ENCODE results near the gene SMC4. TPM values are rescaled to one million over a fixed set of nuclear protein-coding genes. Genes with fewer than 3 reads are reported as not detected.

Gene SMC4
- total RNA-seq, 1 donor: 130 TPM

DNA sequence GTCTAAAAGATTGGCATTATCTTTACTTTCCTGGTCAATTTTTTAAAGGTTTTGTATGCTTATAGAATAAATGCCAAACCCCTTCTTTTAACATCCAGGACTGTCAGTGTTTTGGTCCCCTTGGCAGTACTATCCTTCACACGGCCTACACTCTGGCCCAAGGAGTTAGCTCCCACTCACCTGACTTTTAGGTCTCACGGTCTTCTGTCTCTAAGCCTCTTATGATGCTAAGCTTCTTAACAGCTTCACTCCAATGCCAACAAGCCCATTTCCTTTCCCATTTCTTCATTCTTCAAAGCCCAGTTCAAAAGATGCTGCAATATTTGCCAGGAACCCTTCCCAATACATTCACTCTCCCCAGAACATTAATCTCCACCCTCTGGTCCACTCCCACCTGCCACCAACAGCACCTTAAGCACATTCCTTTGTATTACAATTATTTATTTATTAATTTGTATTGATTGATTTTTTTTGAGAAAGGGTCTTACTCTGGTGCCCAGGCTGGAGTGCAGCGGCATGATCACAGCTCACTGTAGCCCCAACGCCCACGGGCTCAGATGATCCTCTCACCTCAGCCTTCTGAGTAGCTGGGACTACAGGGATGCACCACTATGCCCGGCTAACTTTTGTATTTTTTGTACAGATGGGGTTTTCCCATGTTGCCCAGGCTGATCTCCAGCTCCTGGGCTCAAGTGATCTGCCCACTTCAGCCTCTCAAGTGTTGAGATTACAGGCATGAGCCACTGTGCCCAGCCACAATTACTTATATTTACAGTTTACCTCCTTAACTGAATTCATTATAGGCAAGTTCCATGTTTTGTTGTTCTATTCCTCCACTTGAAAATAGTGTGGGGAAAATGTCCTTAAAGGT lies 28.2 kb upstream of the SMC4 start:
- TF ChIP-seq, protein P1, sequence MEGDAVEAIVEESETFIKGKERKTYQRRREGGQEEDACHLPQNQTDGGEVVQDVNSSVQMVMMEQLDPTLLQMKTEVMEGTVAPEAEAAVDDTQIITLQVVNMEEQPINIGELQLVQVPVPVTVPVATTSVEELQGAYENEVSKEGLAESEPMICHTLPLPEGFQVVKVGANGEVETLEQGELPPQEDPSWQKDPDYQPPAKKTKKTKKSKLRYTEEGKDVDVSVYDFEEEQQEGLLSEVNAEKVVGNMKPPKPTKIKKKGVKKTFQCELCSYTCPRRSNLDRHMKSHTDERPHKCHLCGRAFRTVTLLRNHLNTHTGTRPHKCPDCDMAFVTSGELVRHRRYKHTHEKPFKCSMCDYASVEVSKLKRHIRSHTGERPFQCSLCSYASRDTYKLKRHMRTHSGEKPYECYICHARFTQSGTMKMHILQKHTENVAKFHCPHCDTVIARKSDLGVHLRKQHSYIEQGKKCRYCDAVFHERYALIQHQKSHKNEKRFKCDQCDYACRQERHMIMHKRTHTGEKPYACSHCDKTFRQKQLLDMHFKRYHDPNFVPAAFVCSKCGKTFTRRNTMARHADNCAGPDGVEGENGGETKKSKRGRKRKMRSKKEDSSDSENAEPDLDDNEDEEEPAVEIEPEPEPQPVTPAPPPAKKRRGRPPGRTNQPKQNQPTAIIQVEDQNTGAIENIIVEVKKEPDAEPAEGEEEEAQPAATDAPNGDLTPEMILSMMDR (IDR thresholded peaks at IDR 0.05; ENCODE audit: insufficient read depth, low read length): no peak
- H3K4me3 ChIP-seq (ENCODE audit: low read depth, low read length): no peak overlapping the region
- no peak for DNase-seq (ENCODE audit: low read depth)

GRCh38 chr3:160372780-160373179 lies 26.7 kb upstream of the SMC4 start:
- TF ChIP-seq, protein P1 (IDR thresholded peaks at IDR 0.05; ENCODE audit: insufficient read depth, low read length): no peak
- no peak overlapping the region for H3K4me3 ChIP-seq (ENCODE audit: low read depth, low read length)
- DNase-seq (ENCODE audit: low read depth): peak; percentile 59

DNA sequence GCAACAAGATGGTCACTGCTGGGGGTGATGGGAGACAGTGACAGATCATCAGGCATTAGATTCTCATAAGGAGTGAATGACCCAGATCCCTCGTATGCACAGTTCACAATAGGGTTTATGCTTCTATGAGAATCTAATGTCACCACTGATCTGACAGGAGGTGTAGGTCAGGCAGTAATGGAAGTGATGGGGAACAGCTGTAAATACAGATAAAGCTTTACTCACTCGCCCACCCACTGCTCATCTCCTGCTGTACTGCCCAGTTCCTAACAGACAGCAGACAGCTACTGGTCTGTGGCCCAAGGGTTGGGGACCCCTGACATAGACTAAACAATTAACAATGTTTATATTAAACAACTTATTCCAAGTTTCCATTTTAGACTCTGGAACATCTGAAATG lies 25.8 kb upstream of the SMC4 start:
- no peak overlapping the region for H3K4me3 ChIP-seq (ENCODE audit: low read depth, low read length)
- no peak for DNase-seq (ENCODE audit: low read depth)
- TF ChIP-seq, protein P1 (IDR thresholded peaks at IDR 0.05; ENCODE audit: insufficient read depth, low read length): no peak

- H3K4me3 ChIP-seq (ENCODE audit: low read depth, low read length): no peak overlapping the region
- DNase-seq (ENCODE audit: low read depth): no peak
- TF ChIP-seq, protein P1 (IDR thresholded peaks at IDR 0.05; ENCODE audit: insufficient read depth, low read length): no peak
Observed at GRCh38 chr3:160374472-160374871, 25.0 kb upstream of the SMC4 start.

DNA sequence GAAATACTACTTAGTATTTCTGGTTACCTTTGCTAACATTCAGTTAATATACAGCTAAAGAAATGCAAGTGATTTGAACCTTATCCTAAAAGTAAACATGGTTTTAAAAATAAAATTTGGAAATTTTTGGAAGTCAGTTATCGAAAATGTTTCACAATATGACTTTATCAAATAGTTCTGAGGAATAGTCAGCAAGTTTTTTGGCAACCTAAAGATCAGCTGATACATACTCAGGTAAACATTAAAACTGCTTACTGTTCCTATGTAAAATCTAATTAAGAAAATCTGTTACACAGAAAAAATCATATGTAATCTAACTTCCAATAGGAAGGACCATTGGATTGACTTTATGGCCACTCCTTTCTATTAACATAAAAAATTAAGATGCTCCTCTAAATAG lies 24.5 kb upstream of the SMC4 start:
- peak; percentile 49 for DNase-seq (ENCODE audit: low read depth)
- TF ChIP-seq, protein P1 (IDR thresholded peaks at IDR 0.05; ENCODE audit: insufficient read depth, low read length): no peak
- H3K4me3 ChIP-seq (ENCODE audit: low read depth, low read length): no peak overlapping the region

- DNase-seq (ENCODE audit: low read depth): peak; percentile 70
- no peak overlapping the region for H3K4me3 ChIP-seq (ENCODE audit: low read depth, low read length)
- TF ChIP-seq, protein P1 (IDR thresholded peaks at IDR 0.05; ENCODE audit: insufficient read depth, low read length): no peak
Observed at GRCh38 chr3:160376681-160377080, 22.8 kb upstream of the SMC4 start.

All from fibroblast of the aortic adventitia (primary cell).